ACHN (cell line): ENCODE measurements around the gene HSPB9.
"Not testable (repeated sequence)": the region's sequence is repeated elsewhere in the genome, so short reads cannot be mapped to it uniquely, and the experiment has no call there.

Source experiments
- DNase-seq: peaks from one replicate; pipeline ENCODE4 v3.0.0-alpha.2; 2015
- in situ Hi-C: cut with HindIII; loops from 2 replicates; pipeline ENCODE4 v1.10.0; 2017; ENCODE audit warnings: low sequenced_read_pairs, low pct_ligation_motif_present, low pct_unique_long_range_greater_than_20kb

HSPB9 gene

DNA sequence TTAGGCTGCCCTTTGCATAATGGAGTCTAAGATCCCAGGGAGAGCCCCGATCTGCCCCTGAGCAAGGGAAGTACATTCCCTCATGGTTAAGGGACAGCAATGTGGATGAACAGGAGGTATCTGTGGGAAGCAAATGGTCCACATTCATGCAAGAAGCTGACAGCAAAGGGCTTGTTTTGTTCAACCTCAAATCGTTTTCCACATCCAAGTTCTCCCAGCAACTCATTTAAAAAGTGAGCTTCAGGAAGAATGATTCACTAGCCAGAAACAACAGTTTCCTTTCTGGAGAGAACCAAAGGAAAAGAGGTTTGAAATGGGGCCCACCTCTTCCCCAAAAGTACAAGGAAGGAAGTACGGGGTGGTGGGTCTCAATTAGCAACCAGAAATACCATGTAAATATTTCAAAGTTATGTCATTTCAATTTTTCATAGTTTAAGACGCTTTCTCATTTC lies 9.4 kb downstream of the HSPB9 start:
- in situ Hi-C loops: no loop called here
- no peak for DNase-seq

DNA sequence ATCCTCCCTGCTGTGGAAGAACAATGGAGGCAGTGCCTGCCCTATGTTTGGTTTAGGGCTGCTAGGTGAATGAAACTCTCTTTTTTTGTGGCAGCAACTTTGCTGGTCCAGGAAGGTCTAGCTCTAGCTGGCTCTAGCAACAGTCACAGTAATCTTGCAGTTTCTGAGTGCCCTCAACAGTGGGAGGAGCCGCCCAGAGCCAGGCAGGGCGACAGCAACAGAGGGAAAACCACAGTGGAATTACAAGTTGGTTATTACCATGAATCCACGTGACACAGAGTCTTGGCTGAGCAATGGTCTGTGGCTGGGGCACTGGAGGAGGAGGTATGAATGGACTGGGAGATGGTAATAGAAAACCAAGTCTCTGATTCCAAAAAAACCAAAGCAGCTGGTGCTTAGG lies 10.3 kb downstream of the HSPB9 start:
- peak; percentile 91 for DNase-seq
- in situ Hi-C loops: no loop called here

DNA sequence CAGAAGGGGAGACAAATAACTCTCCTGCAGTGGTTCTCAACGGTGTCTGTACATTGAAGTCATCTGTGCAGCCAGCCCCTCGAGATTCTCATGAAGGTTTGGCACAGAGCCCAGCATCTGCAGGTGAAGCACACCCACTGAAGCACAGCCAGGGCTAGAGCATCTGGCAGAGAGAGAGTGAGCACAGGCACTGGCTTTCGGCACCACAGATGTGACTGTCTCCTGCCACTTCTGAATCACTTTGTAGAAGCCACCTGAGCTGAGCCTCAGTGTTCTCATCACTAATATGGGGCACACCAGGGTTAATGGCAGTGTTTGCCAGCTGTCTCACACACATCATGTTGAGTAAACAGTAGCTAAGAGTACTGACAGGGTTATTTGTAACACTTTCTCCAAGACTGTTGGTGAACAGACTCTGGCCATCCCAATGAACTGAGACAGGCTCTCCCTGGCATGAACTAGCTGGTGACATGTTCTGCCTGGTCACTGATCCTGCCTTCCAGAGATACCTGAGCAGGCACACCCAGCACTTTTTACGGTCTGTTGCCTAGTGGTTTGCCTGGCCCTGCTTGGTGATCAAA lies 10.9 kb downstream of the HSPB9 start:
- peak; percentile 31 for DNase-seq
- in situ Hi-C loops: no loop called here

DNA sequence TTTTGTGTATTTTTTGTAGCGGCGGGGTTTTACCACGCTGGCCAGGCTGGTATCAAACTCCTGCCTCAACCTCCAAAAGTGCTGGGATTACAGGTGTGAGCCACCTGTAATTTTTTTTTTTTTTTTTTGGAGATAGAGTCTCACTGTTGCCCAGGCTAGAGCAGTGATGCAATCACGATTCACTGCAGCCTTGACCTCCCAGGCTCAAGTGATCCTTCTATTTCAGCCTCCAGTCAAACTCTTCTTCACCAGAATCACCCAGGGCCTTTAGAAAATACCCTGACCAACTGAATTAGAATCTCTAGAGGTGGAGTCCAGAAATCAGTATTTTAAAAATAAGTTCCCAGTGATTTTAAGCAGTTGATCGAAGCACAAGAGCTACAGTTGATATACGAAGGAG lies 12.5 kb downstream of the HSPB9 start:
- in situ Hi-C loops: no loop called here

DNA sequence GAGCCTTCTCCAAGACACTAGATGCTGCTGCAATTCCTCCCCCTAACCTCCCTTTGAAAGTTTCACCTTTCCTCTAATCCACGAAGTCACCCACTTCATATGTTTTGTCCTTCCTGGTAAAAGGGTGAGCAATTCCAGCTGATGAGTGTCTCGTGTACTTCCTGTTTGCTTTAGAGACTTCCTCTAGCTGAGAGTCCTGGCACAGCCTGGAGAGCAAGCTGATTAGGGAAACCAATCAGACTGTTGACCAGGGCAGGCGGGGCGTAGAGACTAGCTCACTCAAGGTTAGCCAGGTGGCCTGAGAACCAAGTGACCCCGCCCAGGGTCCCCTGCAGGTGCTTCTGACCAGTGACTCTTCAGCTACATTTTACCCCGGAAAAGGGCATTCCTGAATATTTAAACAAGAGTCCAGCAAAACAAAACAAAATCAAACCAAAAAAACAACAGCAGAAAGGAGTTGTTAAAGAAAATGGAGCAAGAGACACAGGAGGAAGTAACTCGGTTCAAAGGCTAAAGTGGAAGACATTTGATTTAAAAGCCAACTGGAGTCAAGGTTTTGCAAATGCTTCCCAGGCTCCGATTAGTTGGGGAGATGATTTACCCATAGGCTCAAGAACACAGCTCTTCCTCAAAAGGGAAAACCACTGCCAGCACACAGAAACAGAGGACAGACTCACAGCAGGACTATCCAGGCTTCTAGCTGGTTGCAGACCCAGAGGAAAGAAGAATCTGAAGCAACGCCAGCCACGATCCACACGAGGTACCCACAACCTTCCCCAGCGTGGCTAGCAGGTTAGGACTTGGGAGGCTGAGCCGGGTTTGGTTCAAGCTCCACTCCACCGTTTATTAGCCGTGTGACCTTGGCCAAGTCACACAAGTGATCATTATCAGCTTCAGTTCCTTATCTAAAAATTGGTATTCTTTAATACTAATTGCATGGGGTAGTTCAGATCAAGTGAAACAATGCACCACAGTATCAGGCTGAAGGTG lies 13.4 kb downstream of the HSPB9 start:
- DNase-seq: peak; percentile 72
- in situ Hi-C loops: no loop called here

More for the DNA sequence above, 12.5 kb downstream of the HSPB9 start:
- DNase-seq: no peak

DNA sequence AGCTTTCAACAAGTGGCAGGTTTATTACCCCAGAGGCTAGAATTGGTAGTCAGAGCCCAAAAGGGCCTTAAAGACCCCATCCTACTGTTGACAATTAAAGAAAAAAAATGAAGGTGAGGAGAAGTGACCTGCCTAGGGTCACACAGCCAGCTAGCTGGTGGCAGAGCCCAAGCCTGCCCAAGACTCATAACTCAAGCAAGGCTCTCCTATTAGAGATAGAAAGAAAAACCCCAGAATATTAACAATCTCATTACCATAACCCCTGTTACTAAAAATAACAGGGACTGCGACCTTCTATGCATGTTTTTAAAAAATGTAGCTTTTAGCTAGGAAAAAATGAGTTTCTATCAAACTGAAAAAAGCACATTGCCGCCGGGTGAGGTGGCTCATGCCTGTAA lies 14.0 kb downstream of the HSPB9 start:
- in situ Hi-C loops: no loop called here
- DNase-seq: no peak

DNA sequence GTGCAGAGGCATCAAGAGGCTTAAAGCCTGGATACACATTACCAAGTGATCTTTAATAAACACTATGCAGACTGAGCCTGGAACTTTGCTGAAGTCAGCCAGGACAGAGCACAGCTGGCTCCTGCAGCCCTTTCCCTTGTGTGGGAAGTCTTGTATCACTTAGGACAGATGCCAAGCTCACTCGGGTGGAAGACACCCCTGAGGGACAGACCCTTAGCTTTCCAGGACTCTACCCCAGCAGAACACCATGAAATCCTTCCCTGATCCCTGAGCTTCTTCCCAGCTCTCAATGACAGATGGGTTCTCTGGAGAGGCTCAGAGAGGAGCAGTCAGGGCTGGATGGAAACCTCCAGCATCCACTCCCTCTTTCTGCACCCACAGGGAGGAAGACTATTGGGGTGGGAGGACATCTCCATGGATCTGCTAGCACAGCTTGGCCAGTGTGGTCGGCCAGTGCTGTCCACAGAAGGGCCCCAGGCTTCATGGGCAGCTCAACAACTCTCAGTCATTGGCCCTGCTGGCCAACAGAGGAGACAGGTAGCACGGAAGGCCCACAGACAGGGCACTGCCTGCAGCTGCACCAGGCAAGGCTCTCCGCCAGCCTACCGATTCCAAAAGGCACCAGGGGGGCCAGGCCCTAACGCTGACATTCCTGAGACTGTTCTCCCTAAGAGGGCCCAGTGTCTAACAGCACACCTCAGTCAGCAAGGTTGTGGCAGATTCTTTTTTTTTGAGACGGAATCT lies 16.3 kb downstream of the HSPB9 start:
- in situ Hi-C loops: no loop called here

DNA sequence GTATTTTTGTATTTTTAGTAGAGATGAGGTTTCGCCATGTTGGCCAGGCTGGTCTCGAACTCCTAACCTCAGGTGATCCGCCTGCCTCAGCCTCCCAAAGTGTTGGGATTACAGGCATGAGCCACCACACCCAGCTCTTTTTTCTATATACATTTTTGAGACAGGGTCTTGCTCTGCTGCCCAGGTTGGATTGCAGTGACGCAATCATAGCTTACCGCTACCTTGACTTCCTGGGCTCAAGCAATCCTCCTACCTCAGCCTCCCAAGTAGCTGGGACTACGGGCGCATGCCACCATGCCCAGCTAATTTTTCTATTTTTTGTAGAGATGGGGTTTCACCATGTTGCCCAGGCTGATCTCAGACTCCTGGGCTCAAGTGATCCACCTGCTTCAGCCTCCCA lies 18.1 kb downstream of the HSPB9 start:
- DNase-seq, in situ Hi-C loops: not testable (repeated sequence)

More for the DNA sequence above, 16.3 kb downstream of the HSPB9 start:
- no peak for DNase-seq

DNA sequence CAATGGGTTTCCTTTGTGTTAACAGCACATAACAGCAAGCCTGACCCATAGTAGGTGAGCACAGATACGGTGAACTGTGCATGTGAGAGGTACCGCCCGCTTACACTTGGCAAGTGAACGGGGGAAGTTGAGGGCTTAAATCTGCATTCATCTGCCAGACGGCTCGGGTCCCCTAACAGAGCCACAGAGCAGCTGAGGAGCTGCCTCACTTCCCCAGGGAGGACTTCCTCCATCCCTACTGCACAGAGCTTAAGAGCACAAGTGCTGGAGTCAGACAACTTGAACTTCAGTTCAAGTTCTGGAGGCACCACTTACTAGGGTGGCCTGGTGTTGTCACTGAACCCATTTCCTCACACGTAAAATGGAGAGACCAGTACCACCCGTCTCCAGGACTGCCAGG lies 18.8 kb downstream of the HSPB9 start:
- no peak for DNase-seq
- in situ Hi-C loops: no loop called here

DNA sequence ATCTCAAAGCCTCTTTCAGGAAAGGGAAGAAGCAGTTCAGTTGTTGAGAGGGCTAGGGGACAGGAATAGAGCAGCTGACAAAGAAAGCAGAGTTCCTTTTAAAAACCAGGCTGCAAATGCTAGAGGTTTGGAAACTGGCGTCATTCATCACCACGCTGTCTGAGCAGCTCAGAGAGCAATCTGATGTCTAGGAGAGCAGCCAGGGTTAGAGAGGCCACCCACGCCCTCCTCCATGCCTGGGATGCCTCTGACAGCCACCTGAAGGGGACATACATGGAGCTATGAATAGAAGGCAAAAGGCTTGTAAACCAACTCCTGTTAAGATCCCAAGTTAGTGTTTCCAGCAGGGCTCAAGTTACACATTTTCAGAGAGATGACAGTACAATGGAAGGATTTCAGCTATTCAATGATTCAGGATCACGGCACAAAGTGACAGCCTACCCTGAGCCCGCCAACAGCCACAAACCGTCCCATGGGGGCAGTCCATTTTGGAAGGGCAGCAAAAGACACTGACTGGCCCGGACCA lies 19.8 kb downstream of the HSPB9 start:
- peak; percentile 48 for DNase-seq
- in situ Hi-C loops: no loop called here

DNA sequence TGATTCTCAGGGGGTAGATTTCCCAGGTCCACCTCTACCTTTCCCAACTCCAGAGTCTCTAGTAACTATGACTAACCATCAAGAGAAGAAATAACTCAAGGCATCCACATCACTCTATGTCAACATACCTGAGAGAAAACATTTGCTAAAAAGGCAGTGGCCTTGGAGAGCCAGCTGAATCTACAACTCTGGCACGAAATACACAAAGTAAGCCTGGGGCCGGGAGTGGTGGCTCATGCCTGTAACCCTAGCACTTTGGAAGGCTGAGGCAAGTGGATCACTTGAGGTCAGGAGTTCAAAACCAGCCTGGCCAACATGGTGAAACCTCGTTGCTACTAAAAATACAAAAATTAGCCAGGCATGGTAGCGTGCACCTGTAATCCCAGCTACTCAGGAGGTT lies 20.5 kb downstream of the HSPB9 start:
- in situ Hi-C loops, DNase-seq: not testable (repeated sequence)

DNA sequence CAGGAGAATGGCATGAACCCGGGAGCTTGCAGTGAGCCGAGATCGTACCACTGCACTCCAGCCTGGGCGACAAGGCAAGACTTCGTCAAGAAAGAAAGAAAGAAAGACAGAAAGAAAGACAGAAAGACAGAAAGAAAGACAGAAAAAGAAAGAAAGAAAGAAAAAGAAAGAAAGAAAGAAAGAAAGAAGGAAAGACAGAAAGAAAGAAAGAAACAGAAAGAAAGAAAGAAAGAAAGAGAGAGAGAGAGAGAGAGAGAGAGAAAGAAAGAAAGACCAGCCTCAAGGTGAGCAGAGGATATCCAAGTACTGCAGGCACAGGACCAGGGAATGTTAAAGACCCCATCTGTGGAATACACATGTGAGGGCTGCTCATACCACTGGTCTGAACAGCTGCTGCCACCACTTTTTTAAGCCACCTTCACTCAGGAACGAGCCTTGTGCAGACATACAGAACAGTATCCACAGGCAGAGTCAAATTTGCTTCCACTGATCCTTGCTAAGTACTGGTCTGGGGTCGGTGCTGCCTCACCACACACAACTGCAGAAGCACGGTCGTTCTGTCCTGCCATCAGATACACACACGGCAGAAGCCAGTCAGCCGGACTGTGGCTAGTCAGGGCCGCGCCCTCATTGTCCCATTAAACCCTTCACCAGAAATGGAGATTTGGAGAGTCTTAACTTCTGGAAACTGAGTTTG lies 24.5 kb downstream of the HSPB9 start:
- DNase-seq: no peak
- in situ Hi-C loops: no loop called here

DNA sequence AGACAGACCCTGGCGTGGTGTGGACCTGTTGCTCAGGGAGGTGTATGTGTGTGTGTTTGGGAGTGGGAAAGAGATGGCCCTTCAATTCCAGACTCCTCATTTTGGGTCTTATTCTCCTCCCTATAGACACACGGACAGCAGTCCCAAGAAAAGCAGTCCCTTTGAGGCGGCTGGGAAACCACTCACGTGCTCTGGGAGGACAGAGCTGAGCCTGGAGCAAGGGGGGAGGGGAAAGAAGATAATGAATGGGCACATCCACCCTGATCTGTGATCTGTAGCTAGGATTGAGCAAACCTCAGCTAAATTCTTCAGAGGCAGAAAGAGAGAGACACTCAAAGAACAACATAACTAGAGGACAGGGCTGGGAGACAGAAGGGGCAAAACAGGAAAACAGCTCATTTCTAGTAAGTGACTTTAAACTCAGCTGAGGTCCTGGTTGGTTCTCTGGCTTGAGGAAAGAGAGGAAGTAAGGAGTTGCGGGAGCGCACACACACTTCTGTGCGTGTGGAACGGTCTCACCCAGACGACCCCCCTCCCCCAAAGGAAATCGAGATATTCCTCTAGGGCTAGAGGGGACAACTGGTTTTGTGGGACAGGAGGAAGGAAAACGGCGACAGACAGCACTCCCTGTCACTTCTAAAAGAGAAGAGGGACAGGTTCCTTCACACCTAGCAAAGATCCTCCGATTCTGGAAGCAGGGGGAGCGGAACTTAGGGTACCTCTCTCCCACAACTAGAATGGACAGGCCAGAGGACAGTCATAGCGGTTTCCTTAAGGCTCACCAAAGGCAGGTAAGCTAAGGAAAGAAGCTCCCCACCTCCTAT lies 31.5 kb downstream of the HSPB9 start:
- DNase-seq: peak; percentile 33
- in situ Hi-C loops: no loop called here

DNA sequence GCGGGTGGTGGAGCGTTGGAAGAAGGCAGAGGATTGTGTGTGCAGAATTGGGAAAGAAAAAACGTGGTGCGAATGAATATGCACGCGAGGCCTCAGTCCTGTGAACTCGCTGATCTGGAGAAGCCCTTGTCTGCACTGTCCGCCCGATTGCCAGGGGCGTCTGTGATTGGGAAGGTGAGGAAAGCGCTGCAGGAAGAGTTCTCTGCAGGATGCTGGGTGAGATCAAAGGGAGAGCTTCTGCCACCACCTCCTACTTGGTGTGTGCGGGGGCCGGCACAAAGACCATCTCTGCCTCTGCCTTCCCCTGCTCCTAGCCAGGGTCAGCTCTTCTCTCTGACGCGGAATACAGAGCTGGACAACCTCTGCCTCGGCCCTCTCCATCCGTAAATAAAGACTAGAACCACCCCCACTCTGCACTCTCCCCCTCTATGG lies 33.0 kb downstream of the HSPB9 start:
- DNase-seq: no peak
- in situ Hi-C loops: no loop called here

DNA sequence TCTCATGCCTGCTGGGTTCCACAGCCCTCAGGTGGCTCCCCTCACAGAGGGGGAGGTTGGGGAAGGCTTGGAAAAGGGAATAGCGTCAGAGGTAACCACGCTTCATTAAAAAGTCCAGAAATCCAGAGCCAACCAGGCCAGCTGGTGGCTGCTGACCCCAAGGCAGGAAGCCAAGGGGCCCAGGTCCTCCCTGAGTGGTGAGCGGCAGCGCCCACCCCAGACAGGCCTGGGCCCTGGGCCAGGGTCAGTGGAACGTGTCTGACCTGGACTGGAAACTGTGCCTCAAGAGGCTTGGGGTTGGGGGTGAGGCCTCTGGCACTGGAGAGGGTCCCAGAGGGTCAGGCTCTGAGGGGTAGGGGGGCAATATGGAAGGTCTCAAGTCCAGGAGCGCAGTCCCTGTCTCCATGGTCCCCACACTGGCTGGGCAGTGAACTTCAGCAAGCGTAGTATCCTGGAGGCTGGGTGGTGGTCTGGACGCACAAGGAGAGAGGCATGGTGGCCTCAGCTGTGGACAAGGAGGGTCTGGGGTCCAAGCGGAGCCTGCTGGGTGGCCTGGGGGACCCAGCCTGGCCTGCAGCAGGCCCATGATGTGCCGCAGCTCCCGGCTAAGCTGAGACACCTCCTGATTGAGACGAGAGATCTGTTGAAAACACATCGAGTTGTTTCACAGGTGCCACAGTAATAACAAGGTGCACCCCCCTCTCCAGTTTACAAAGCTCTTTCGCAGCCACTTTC lies 37.4 kb downstream of the HSPB9 start:
- no peak for DNase-seq
- in situ Hi-C loops: no loop called here

DNA sequence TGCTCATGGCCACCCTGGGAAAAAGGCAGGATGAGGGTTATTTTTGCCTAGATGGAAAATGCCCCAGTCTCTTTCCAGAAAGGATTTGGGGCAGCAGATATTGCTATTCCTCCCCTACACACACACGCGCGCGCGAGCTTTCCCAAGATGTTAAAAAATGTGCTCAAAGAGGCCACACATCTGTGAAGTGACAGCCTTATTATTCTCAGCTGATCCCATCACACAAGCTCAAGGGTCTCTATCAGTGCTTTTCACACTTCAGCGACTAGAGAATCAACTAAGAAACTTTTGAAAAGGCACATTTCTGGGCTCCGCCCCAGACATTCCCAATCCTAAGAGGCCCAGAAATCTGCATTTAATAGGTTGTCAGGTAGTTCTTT lies 37.9 kb downstream of the HSPB9 start:
- no peak for DNase-seq
- in situ Hi-C loops: no loop called here

DNA sequence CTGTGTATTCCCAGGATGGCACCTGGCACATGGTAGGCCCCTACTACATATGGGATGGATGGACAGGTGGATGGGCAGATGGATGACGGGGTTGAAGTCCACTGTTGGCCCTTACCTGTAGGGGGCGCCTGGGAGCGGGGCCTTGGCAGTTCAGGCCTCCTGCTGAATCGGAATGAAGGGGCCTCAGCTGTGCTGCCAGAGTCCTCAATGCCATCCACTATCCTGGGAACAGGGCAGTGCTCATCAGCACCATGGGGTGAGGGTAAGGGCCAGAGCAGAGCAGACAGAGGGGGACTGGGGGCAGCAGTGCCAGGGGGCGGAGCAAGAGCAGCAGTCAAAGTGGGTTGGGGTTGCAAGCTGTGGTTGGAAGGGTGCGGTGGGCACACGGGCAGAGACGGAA lies 40.5 kb downstream of the HSPB9 start:
- in situ Hi-C loops: no loop called here
- no peak for DNase-seq
